CD14-positive monocyte (primary cell): Measurements from ENCODE around the gene SYNPO2. TPM values are rescaled to one million over a fixed set of nuclear protein-coding genes. Genes with fewer than 3 reads are reported as not detected.
A peak's percentile ranks its signal among the peaks of the same experiment; 100 is the strongest.
"Not testable (repeated sequence)": the region's sequence is repeated elsewhere in the genome, so short reads cannot be mapped to it uniquely, and the experiment has no call there.

Experiments used
- DNase-seq, 3 donors: peaks; one replicate each; pipeline ENCODE4 v3.0.0-alpha.2; 2011 to 2022
- H2AFZ ChIP-seq: 2 replicates; pipeline ENCODE4 v1.6.0; 2012; ENCODE audit warnings: mild to moderate bottlenecking, low read depth, low read length, inconsistent platforms; ENCODE audit not compliant: insufficient read depth, poor library complexity, severe bottlenecking
- H3K27ac ChIP-seq, 2 donors: 1 replicate in 1 of 2; 2 replicates in 1 of 2; pipeline ENCODE4 v1.5.1; 2012 to 2013; ENCODE audit warnings: low read length in 2 of 2, control low read depth in 1 of 2, inconsistent platforms in 1 of 2, low read depth in 1 of 2, mild to moderate bottlenecking in 1 of 2
- H3K27me3 ChIP-seq, 2 donors: one replicate each; pipeline versions ENCODE4 v1.6.0 to v1.6.1; 2011 to 2013; ENCODE audit warnings: low read length in 2 of 2; ENCODE audit not compliant: control insufficient read depth in 2 of 2, insufficient read depth in 2 of 2
- H3K36me3 ChIP-seq, 2 donors: replicated peaks in 1 of 2; 1 replicate in 1 of 2; 2 replicates in 1 of 2; pipeline versions ENCODE4 v1.5.1 to v1.6.1; 2012 to 2013; ENCODE audit warnings: low read length in 2 of 2, control low read depth in 1 of 2, inconsistent platforms in 1 of 2, mild to moderate bottlenecking in 1 of 2; ENCODE audit not compliant: insufficient read depth in 2 of 2, control insufficient read depth in 1 of 2
- H3K4me1 ChIP-seq, 2 donors: 1 replicate in 1 of 2; 2 replicates in 1 of 2; pipeline versions ENCODE4 v1.5.1 to v1.6.1; 2012 to 2013; ENCODE audit warnings: low read length in 2 of 2, control low read depth in 1 of 2, inconsistent platforms in 1 of 2, mild to moderate bottlenecking in 1 of 2, moderate library complexity in 1 of 2; ENCODE audit not compliant: insufficient read depth in 2 of 2, control insufficient read depth in 1 of 2
- H3K4me2 ChIP-seq: replicated peaks from 2 replicates; pipeline ENCODE3; 2012; ENCODE audit warnings: low read length, moderate library complexity, mild to moderate bottlenecking; ENCODE audit not compliant: poor library complexity, severe bottlenecking; ENCODE audit errors: extremely low read depth
- H3K4me3 ChIP-seq, 3 experiments: fragments of 200-600 bp in 1 of 3; sonication (generic) in 1 of 3; replicated peaks in 1 of 3; 1 replicate in 2 of 3; 2 replicates in 1 of 3; pipeline ENCODE4 v1.5.1; 2011 to 2013; ENCODE audit warnings: low read length in 3 of 3, mild to moderate bottlenecking in 3 of 3, control low read depth in 2 of 3, low read depth in 2 of 3, inconsistent platforms in 1 of 3, moderate library complexity in 1 of 3
- H3K79me2 ChIP-seq: 2 replicates; pipeline ENCODE4 v1.6.0; 2012; ENCODE audit warnings: mild to moderate bottlenecking, control low read depth, inconsistent platforms, low read length, moderate library complexity; ENCODE audit not compliant: insufficient read depth
- H3K9ac ChIP-seq: 2 replicates; pipeline ENCODE4 v1.6.0; 2017; ENCODE audit warnings: low read length, mild to moderate bottlenecking; ENCODE audit not compliant: insufficient read depth, poor library complexity, severe bottlenecking
- H3K9me3 ChIP-seq, 2 donors: replicated peaks in 1 of 2; 1 replicate in 1 of 2; 2 replicates in 1 of 2; pipeline versions ENCODE4 v1.5.1 to v1.6.1; 2012 to 2013; ENCODE audit warnings: low read length in 2 of 2, control low read depth in 1 of 2; ENCODE audit not compliant: control insufficient read depth in 1 of 2, insufficient read depth in 1 of 2
- H4K20me1 ChIP-seq: 2 replicates; pipeline ENCODE4 v1.6.0; 2012; ENCODE audit warnings: mild to moderate bottlenecking, low read length, control low read depth, moderate library complexity; ENCODE audit not compliant: insufficient read depth
- H3K27ac Mint-ChIP-seq, 7 donors: one replicate each; pipeline ENCODE4 v1.8.0; 2020; ENCODE audit warnings: mild to moderate bottlenecking in 7 of 7, mixed read lengths in 7 of 7, moderate library complexity in 6 of 7, inconsistent platforms in 2 of 7
- H3K27me3 Mint-ChIP-seq, 3 donors: one replicate each; pipeline ENCODE4 v1.8.0; 2021 to 2022; ENCODE audit warnings: low read depth in 3 of 3, mild to moderate bottlenecking in 3 of 3, mixed read lengths in 3 of 3, moderate library complexity in 3 of 3, inconsistent platforms in 1 of 3
- H3K36me3 Mint-ChIP-seq, 2 donors: one replicate each; pipeline ENCODE4 v1.8.0; 2020; ENCODE audit warnings: mixed read lengths in 2 of 2, inconsistent platforms in 1 of 2, mild to moderate bottlenecking in 1 of 2
- H3K4me1 Mint-ChIP-seq: one replicate; pipeline ENCODE4 v1.8.0; 2020; ENCODE audit warnings: mild to moderate bottlenecking, mixed read lengths
- H3K4me3 Mint-ChIP-seq, 2 donors: one replicate each; pipeline ENCODE4 v1.8.0; 2020; ENCODE audit warnings: mild to moderate bottlenecking in 2 of 2, mixed read lengths in 2 of 2, moderate library complexity in 1 of 2
- H3K9me3 Mint-ChIP-seq, 7 donors: one replicate each; pipeline ENCODE4 v1.8.0; 2020 to 2022; ENCODE audit warnings: mixed read lengths in 7 of 7, mild to moderate bottlenecking in 6 of 7, moderate library complexity in 6 of 7, inconsistent platforms in 2 of 7
- WGBS: methylation state at CpG from one replicate; pipeline ENCODE4 v1.1.5; 2013; ENCODE audit warnings: missing lambda C conversion rate; ENCODE audit not compliant: insufficient coverage; 5-methylcytosine and 5-hydroxymethylcytosine counted together
- intact Hi-C, 2 donors: fragments of 100-400 bp; cut with micrococcal nuclease; formaldehyde crosslinking; loops; one replicate each; pipeline versions ENCODE4 v1.15.0 to v1.15.1; 2023
- polyA plus RNA-seq, 3 donors: library from polyadenylated mRNA; depleted of rRNA in 1 of 3; unstranded in 2 of 3; stranded (reverse) in 1 of 3; fragments of 300-500 nt in 2 of 3; fragments of >200 nt in 1 of 3; fragmentation: Illumina TruSeq in 2 of 3; gene quantifications; 1 replicate in 2 of 3; 2 replicates in 1 of 3; pipeline ENCODE4 v1.2.3, GENCODE V29; 2012 to 2021
- TF ChIP-seq, protein P1 (sequence below): fragments of 200-600 bp; IDR thresholded peaks from one replicate; pipeline ENCODE4 v1.8.0; 2022; ENCODE audit warnings: antibody characterized with exemption, mild to moderate bottlenecking

SYNPO2 gene
- polyA plus RNA-seq, 3 donors = 0.04 TPM; not detected in 2

- Mint-ChIP-seq H3K4me3 (no peak overlapping the region), H3K9me3 (peaks cover 0 to 3% (median 0%) of the 10 kb centered on the region in 7 donors), H3K27ac (no peak overlapping the region), H3K4me1 (no peaks in the 10 kb centered on the region), H3K27me3 (peaks cover 0 to 2% (median 1%) of the 10 kb centered on the region in 3 donors), H3K36me3 (no peaks in the 10 kb centered on the region)
- Histone ChIP-seq H3K4me1 (no peaks in the 10 kb centered on the region), H2AFZ (no peak overlapping the region), H4K20me1 (no peaks in the 10 kb centered on the region), H3K9ac (no peak overlapping the region), H3K4me2 (no peak overlapping the region), H3K4me3 (no peak overlapping the region), H3K27me3 (no peaks in the 10 kb centered on the region), H3K36me3 (no peaks in the 10 kb centered on the region), H3K9me3 (no peaks in the 10 kb centered on the region), H3K79me2 (no peaks in the 10 kb centered on the region), H3K27ac (no peak overlapping the region)
- no peak for DNase-seq
- WGBS = no CpG with 5 or more reads among the region's 3 CpGs
- intact Hi-C loops = no loop called here
- TF ChIP-seq, protein P1, sequence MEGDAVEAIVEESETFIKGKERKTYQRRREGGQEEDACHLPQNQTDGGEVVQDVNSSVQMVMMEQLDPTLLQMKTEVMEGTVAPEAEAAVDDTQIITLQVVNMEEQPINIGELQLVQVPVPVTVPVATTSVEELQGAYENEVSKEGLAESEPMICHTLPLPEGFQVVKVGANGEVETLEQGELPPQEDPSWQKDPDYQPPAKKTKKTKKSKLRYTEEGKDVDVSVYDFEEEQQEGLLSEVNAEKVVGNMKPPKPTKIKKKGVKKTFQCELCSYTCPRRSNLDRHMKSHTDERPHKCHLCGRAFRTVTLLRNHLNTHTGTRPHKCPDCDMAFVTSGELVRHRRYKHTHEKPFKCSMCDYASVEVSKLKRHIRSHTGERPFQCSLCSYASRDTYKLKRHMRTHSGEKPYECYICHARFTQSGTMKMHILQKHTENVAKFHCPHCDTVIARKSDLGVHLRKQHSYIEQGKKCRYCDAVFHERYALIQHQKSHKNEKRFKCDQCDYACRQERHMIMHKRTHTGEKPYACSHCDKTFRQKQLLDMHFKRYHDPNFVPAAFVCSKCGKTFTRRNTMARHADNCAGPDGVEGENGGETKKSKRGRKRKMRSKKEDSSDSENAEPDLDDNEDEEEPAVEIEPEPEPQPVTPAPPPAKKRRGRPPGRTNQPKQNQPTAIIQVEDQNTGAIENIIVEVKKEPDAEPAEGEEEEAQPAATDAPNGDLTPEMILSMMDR = no peak
Observed at GRCh38 chr4:119059221-119059620, 170.6 kb downstream of the SYNPO2 start.

GRCh38 chr4:119067125-119067524 is 178.5 kb downstream of the SYNPO2 start:
- H3K36me3 Mint-ChIP-seq, H3K27ac ChIP-seq, H3K4me3 ChIP-seq, H3K9me3 ChIP-seq, H3K4me2 ChIP-seq, H3K9ac ChIP-seq, H3K4me1 Mint-ChIP-seq, H3K27me3 Mint-ChIP-seq, H3K27me3 ChIP-seq, H3K36me3 ChIP-seq, H3K79me2 ChIP-seq, H4K20me1 ChIP-seq, H3K27ac Mint-ChIP-seq, intact Hi-C loops, H3K9me3 Mint-ChIP-seq, H3K4me1 ChIP-seq, H2AFZ ChIP-seq, H3K4me3 Mint-ChIP-seq, DNase-seq: not testable (repeated sequence)
- WGBS = 92% methylated on average over 5 of the region's 12 CpGs

GRCh38 chr4:119067670-119068360 is 179.2 kb downstream of the SYNPO2 start:
- H3K79me2 ChIP-seq, H3K36me3 Mint-ChIP-seq, H3K36me3 ChIP-seq, H2AFZ ChIP-seq, intact Hi-C loops, H3K4me3 Mint-ChIP-seq, H3K27ac ChIP-seq, H3K9me3 Mint-ChIP-seq, H3K27me3 Mint-ChIP-seq, H3K9ac ChIP-seq, DNase-seq, H3K9me3 ChIP-seq, H3K4me1 ChIP-seq, H4K20me1 ChIP-seq, H3K27me3 ChIP-seq, H3K4me1 Mint-ChIP-seq, H3K4me2 ChIP-seq, H3K4me3 ChIP-seq: not testable (repeated sequence)
- peak overlapping the region in 2 of 7 donors; percentile 22 to 33 for H3K27ac Mint-ChIP-seq
- WGBS = 95% methylated on average over 8 of the region's 17 CpGs
